ENCODE measurements around the gene C1orf159. TPM values are rescaled to one million over a fixed set of nuclear protein-coding genes. Genes with fewer than 3 reads are reported as not detected.

The C1orf159 gene
- total and polyA plus RNA-seq, 2 of the 8 experiments (the other 6 are each of a cell fraction or from before 2014, with no cell fraction given) = 10.0 to 10.9 TPM

GRCh38 chr1:1066403-1067283 is 49.2 kb downstream of the C1orf159 start:
- ChIA-PET CTCF (ENCODE audit: partially characterized antibody) (interaction anchor here (0.8 to 5.8 kb wide), 6 partner anchors 13 to 91 kb away, joined by 3 to 80 read pairs (median 4); partner anchors contain the start of gene PERM1), POLR2A (ENCODE audit: partially characterized antibody) (interaction anchor here (1.3 to 2.2 kb wide), 4 partner anchors 10 to 34 kb away, joined by 4 to 6 read pairs (median 4); no protein-coding TSS in a partner anchor)
- Histone ChIP-seq H2AFZ (ENCODE audit: low read length) (no peak overlapping the region), H2BK120ac (replicated peaks; ENCODE audit: low read depth, low read length) (no peak overlapping the region), H3K23ac (ENCODE audit: insufficient read length) (no peak overlapping the region), H2BK20ac (ENCODE audit: low read length) (no peak overlapping the region), H3K79me1 (ENCODE audit: low read depth, low read length) (no peaks in the 10 kb centered on the region), H3K4me2 (ENCODE audit: insufficient read depth in 1 of 2, low read depth in 2 of 2, low read length in 2 of 2) (no peak overlapping the region), H3K79me2 (ENCODE audit: control insufficient read depth in 1 of 2, insufficient read depth in 2 of 2, low read length in 2 of 2) (no peaks in the 10 kb centered on the region), H4K91ac (replicated peaks; ENCODE audit: insufficient read length, low read length) (no peak overlapping the region), H3K14ac (ENCODE audit: insufficient read length) (no peak overlapping the region), H3K4me1 (replicated peaks in 1 of 4; ENCODE audit: control insufficient read depth in 3 of 4, insufficient read depth in 4 of 4, low read length in 3 of 4) (peaks cover 0 to 15% (median 7%) of the 10 kb centered on the region in 4 experiments; a peak in 5 of 7 replicates), H2BK12ac (ENCODE audit: low read depth, low read length) (no peak overlapping the region), H2AK5ac (ENCODE audit: low read depth, low read length) (no peak overlapping the region), H2BK15ac (ENCODE audit: low read length) (no peak overlapping the region), H4K5ac (ENCODE audit: insufficient read length, low read depth, low read length) (no peak overlapping the region), H4K20me1 (replicated peaks in 1 of 2; ENCODE audit: control insufficient read depth in 1 of 2, insufficient read depth in 2 of 2, low read length in 2 of 2) (peaks cover 0 to 16% of the 10 kb centered on the region in 2 experiments), H3K9ac (replicated peaks in 1 of 4; ENCODE audit: extremely low read depth in 1 of 4, low read depth in 3 of 4, low read length in 3 of 4) (no peak overlapping the region), H3K9me3 (ENCODE audit: insufficient read depth in 2 of 2, low read depth in 1 of 2, low read length in 1 of 2) (no peaks in the 10 kb centered on the region), H3K27ac (ENCODE audit: low read depth, low read length) (no peak overlapping the region), H3K56ac (replicated peaks; ENCODE audit: insufficient read length, low read depth, low read length) (no peak overlapping the region), H3K4me3 (ENCODE audit: extremely low read depth in 1 of 4, insufficient read depth in 2 of 4, low read depth in 3 of 4, low read length in 4 of 4) (no peak overlapping the region), H3K23me2 (ENCODE audit: low read depth, low read length) (peaks cover 7% of the 10 kb centered on the region; the same call in 1 of the 2 replicates), H3K18ac (ENCODE audit: extremely low read depth, low read length) (no peak overlapping the region), H3K27me3 (replicated peaks in 1 of 4; ENCODE audit: control insufficient read depth in 3 of 4, extremely low read depth in 1 of 4, insufficient read depth in 3 of 4, low read length in 3 of 4) (peaks cover 4 to 27% (median 22%) of the 10 kb centered on the region in 4 experiments), H3K4ac (replicated peaks; ENCODE audit: insufficient read length, low read depth, low read length) (no peak overlapping the region), H4K8ac (ENCODE audit: extremely low read depth, insufficient read depth, low read length) (peak overlapping the region; percentile 51; the same call in 1 of the 2 replicates), H2BK5ac (ENCODE audit: low read depth, low read length) (no peak overlapping the region), H3K36me3 (ENCODE audit: control insufficient read depth in 2 of 4, insufficient read depth in 4 of 4, low read length in 3 of 4) (no peaks in the 10 kb centered on the region)
- no peak for FAIRE-seq
- 84% methylated on average over 27 of the region's 27 CpGs; no CpG with 5 or more reads in 1 of the 2 experiments for whole genome bisulfite sequencing, 2 experiments (ENCODE audit: extremely low coverage in 1 of 2, insufficient coverage in 1 of 2, insufficient read length in 1 of 2, insufficient replicate concordance in 2 of 2, low coverage in 1 of 2, low lambda C conversion rate in 2 of 2, missing lambda C conversion rate in 1 of 2)
- DNase-seq (ENCODE audit: low read depth in 1 of 2, low spot score in 2 of 2) = no peak
- no peak for TF ChIP-seq RAD21 (IDR thresholded peaks at IDR 0.05 in 1 of 2, conservative IDR thresholded peaks at IDR 0.05 in 1 of 2; ENCODE audit: low read depth in 2 of 2, low read length in 2 of 2)
- TF ChIP-seq, protein P1, sequence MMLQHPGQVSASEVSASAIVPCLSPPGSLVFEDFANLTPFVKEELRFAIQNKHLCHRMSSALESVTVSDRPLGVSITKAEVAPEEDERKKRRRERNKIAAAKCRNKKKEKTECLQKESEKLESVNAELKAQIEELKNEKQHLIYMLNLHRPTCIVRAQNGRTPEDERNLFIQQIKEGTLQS (IDR thresholded peaks at IDR 0.05; ENCODE audit: insufficient read depth, low read depth, low read length) = no peak
- TF ChIP-seq NANOG (IDR thresholded peaks at IDR 0.05; ENCODE audit: insufficient read depth, low read depth, low read length, poor library complexity, severe bottlenecking) = no peak
- no peak for TF ChIP-seq NRF1 (IDR thresholded peaks at IDR 0.05; ENCODE audit: low read depth, low read length)
- no peak for TF ChIP-seq SP2 (IDR thresholded peaks at IDR 0.05; ENCODE audit: low read length)
- TF ChIP-seq ASH2L (IDR thresholded peaks at IDR 0.05; ENCODE audit: low read length) = no peak
- TF ChIP-seq SP4 (IDR thresholded peaks at IDR 0.05; ENCODE audit: low read length) = no peak
- TF ChIP-seq, protein P2, sequence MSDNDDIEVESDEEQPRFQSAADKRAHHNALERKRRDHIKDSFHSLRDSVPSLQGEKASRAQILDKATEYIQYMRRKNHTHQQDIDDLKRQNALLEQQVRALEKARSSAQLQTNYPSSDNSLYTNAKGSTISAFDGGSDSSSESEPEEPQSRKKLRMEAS (IDR thresholded peaks at IDR 0.05) = no peak
- TF ChIP-seq BACH1 (IDR thresholded peaks at IDR 0.05; ENCODE audit: low read length) = no peak

Data from H1 (cell line).